Gastrocnemius medialis (tissue), 4 donors: ENCODE results near the gene RACK1. TPM values are rescaled to one million over a fixed set of nuclear protein-coding genes. Genes with fewer than 3 reads are reported as not detected.

Experiments used
- ATAC-seq, 2 donors: fragments of 150-250 bp; one replicate each; pipeline ENCODE4 v1.9.1; 2016
- DNase-seq, 2 donors: peaks; one replicate each; pipeline ENCODE4 v3.0.0-alpha.2; 2019
- H3K27ac ChIP-seq, 4 donors: fragments of 200-600 bp; sonication (generic); 1 replicate in 1 of 4; 2 replicates in 3 of 4; pipeline ENCODE4 v1.5.1; 2016 to 2018; ENCODE audit warnings: mild to moderate bottlenecking in 2 of 4, moderate library complexity in 1 of 4
- H3K27me3 ChIP-seq, 3 donors: fragments of 200-600 bp; sonication (generic) in 2 of 3; 1 replicate in 1 of 3; 2 replicates in 2 of 3; pipeline versions ENCODE4 v1.5.1 to v1.6.0; 2016 to 2019; ENCODE audit warnings: mild to moderate bottlenecking in 1 of 3, moderate library complexity in 1 of 3
- H3K36me3 ChIP-seq, 2 donors: fragments of 200-600 bp; sonication (generic) in 1 of 2; one replicate each; pipeline ENCODE4 v1.5.1; 2017 to 2018
- H3K4me1 ChIP-seq, 2 donors: fragments of 200-600 bp; sonication (generic) in 1 of 2; one replicate each; pipeline ENCODE4 v1.5.1; 2016 to 2017; ENCODE audit warnings: mild to moderate bottlenecking in 2 of 2
- H3K4me3 ChIP-seq, 4 donors: fragments of 200-600 bp; sonication (generic) in 3 of 4; 1 replicate in 1 of 4; 2 replicates in 3 of 4; pipeline ENCODE4 v1.5.1; 2016 to 2019; ENCODE audit warnings: mild to moderate bottlenecking in 2 of 4
- H3K9me3 ChIP-seq, 3 donors: fragments of 200-600 bp; sonication (generic) in 2 of 3; 1 replicate in 1 of 3; 2 replicates in 2 of 3; pipeline ENCODE4 v1.5.1; 2016 to 2019
- CTCF ChIP-seq, 5 experiments: fragments of 450-650 bp in 3 of 5; fragments of 200-600 bp in 2 of 5; sonication (generic) in 2 of 5; IDR thresholded peaks in 4 of 5; conservative IDR thresholded peaks in 1 of 5; 1 replicate in 4 of 5; 2 replicates in 1 of 5; pipeline ENCODE4 v1.5.1; 2016 to 2019; ENCODE audit warnings: antibody characterized with exemption in 5 of 5, mild to moderate bottlenecking in 3 of 5, moderate library complexity in 3 of 5
- POLR2A ChIP-seq, 2 donors: fragments of 450-650 bp; IDR thresholded peaks; one replicate each; pipeline ENCODE4 v1.6.1; 2017; ENCODE audit warnings: antibody characterized with exemption in 2 of 2, mild to moderate bottlenecking in 2 of 2, moderate library complexity in 2 of 2
- in situ Hi-C, 4 donors: fragments of 200-750 bp; cut with MboI; loops; one replicate each; pipeline versions ENCODE4 v1.15.0 to v1.8.0; 2017; ENCODE audit warnings: low sequenced_read_pairs in 4 of 4
- intact Hi-C: fragments of 100-400 bp; cut with DNase I; formaldehyde crosslinking; loops from one replicate; pipeline ENCODE4 v1.15.1; 2023; ENCODE audit warnings: low total_unique reads
- microRNA-seq, 2 donors: library from miRNA; unstranded; fragments of <30 nt; microRNA quantifications; one replicate each; pipeline ENCODE4, GENCODE V29; 2016; ENCODE audit warnings: borderline replicate concordance in 2 of 2
- total RNA-seq, 4 donors: library from RNA; depleted of rRNA; stranded (reverse); fragments of >200 nt; gene quantifications; one replicate each; pipeline versions ENCODE4 v1.1.0 to v1.2.3, GENCODE V29; 2016

The RACK1 gene
- total RNA-seq, 4 donors from 2014 or later = 1,697 to 2,187 (median 1,957) TPM

- Histone ChIP-seq H3K4me1 (peaks cover 7 to 12% of the 10 kb centered on the region in 2 donors), H3K9me3 (no peaks in the 10 kb centered on the region), H3K27me3 (no peaks in the 10 kb centered on the region), H3K4me3 (peak overlapping the region in 1 of 4 donors; percentile 67), H3K36me3 (no peaks in the 10 kb centered on the region), H3K27ac (peak overlapping the region; percentile 89 to 98 (median 91))
- DNase-seq = no peak
- TF ChIP-seq CTCF (IDR thresholded peaks at IDR 0.05 in 4 of 5, conservative IDR thresholded peaks at IDR 0.05 in 1 of 5) (no peak), POLR2A (IDR thresholded peaks at IDR 0.05) (no peak)
- in situ Hi-C loops (loop anchor here in 2 of 4 donors (10.0 kb wide), 1 partner anchor 78 kb away; the partner anchor contains the start of gene TRIM52 (in 2 of the 2)), intact Hi-C loops (loop anchor here (10.0 kb wide), 1 partner anchor 322 kb away; the partner anchor contains the start of gene ZFP62)
- ATAC-seq = no peak
Observed at GRCh38 chr5:181186986-181187499, 56.7 kb downstream of the RACK1 start.

Small RNAs within 50 kb of the gene (microRNA-seq; reads per million reads assigned to microRNA genes)
- gene MIR4638 = 0 to 2.4 reads per million in 2 donors

Other genes with a start within 250 kb of the RACK1 start
- gene BTNL9, start 203.6 kb downstream of the RACK1 start, total RNA-seq = 10 to 100 TPM; 14.5 to 28.6 (median 20.1) TPM
- not detected for gene OR2V1, start 112.7 kb downstream of the RACK1 start, total RNA-seq
- not detected for gene OR2V2, start 96.3 kb downstream of the RACK1 start, total RNA-seq
- 10 to 100 TPM; 27.9 to 58.4 (median 47.1) TPM for gene TRIM7, start 38.7 kb downstream of the RACK1 start, total RNA-seq
- gene TRIM41, start 20.6 kb downstream of the RACK1 start, total RNA-seq = 10 to 100 TPM; 15.6 to 23.5 (median 21.6) TPM
- gene TRIM52, start 17.2 kb upstream of the RACK1 start, total RNA-seq = 1 to 10 TPM; 1.3 to 4.9 (median 3.4) TPM
- not detected for gene OR4F3, start 123.4 kb upstream of the RACK1 start, total RNA-seq